KOPT-K1 (cell line): ENCODE results near the gene DCP2.

Source experiments
- H3K27ac ChIP-seq: fragments of 200-600 bp; sonication (generic); 2 replicates; pipeline ENCODE4 v1.5.1; 2016; ENCODE audit warnings: antibody characterized with exemption, mild to moderate bottlenecking, low read depth, low read length; ENCODE audit not compliant: poor library complexity, severe bottlenecking
- H3K36me3 ChIP-seq: fragments of 200-600 bp; sonication (generic); 2 replicates; pipeline ENCODE4 v1.5.1; 2017; ENCODE audit warnings: antibody characterized with exemption, mild to moderate bottlenecking, low read length, moderate library complexity; ENCODE audit not compliant: insufficient read depth
- H3K9me3 ChIP-seq: fragments of 200-600 bp; sonication (generic); 2 replicates; pipeline ENCODE4 v1.5.1; 2017; ENCODE audit warnings: antibody characterized with exemption, low read length, mild to moderate bottlenecking; ENCODE audit not compliant: insufficient read depth, poor library complexity, severe bottlenecking

Gene DCP2

GRCh38 chr5:112978836-112979235 is 2.2 kb downstream of the DCP2 start:
- H3K9me3 ChIP-seq, result no peaks in the 10 kb centered on the region
- peaks cover 32% of the 10 kb centered on the region for H3K36me3 ChIP-seq
- H3K27ac ChIP-seq, result no peak overlapping the region

- H3K27ac ChIP-seq, result no peak overlapping the region
- H3K36me3 ChIP-seq, result peaks cover 38% of the 10 kb centered on the region
- H3K9me3 ChIP-seq, result no peaks in the 10 kb centered on the region
Observed at GRCh38 chr5:112979723-112980122, 3.1 kb downstream of the DCP2 start.

- no peak overlapping the region for H3K27ac ChIP-seq
- H3K36me3 ChIP-seq, result peaks cover 62% of the 10 kb centered on the region
- no peaks in the 10 kb centered on the region for H3K9me3 ChIP-seq
Observed at GRCh38 chr5:112983363-112983762, 6.8 kb downstream of the DCP2 start.

- peaks cover 76% of the 10 kb centered on the region for H3K36me3 ChIP-seq
- no peak overlapping the region for H3K27ac ChIP-seq
- H3K9me3 ChIP-seq, result no peaks in the 10 kb centered on the region
Observed at GRCh38 chr5:112986224-112986623, 9.6 kb downstream of the DCP2 start.

GRCh38 chr5:112995764-112996618 is 19.4 kb downstream of the DCP2 start:
- H3K9me3 ChIP-seq, result no peaks in the 10 kb centered on the region
- peaks cover 93% of the 10 kb centered on the region for H3K36me3 ChIP-seq
- H3K27ac ChIP-seq, result no peak overlapping the region

- H3K36me3 ChIP-seq, result peaks cover 99% of the 10 kb centered on the region
- H3K9me3 ChIP-seq, result no peaks in the 10 kb centered on the region
- no peak overlapping the region for H3K27ac ChIP-seq
Observed at GRCh38 chr5:112996830-112997374, 20.3 kb downstream of the DCP2 start.

- no peak overlapping the region for H3K27ac ChIP-seq
- peaks cover 99% of the 10 kb centered on the region for H3K36me3 ChIP-seq
- no peaks in the 10 kb centered on the region for H3K9me3 ChIP-seq
Observed at GRCh38 chr5:112998296-112998695, 21.7 kb downstream of the DCP2 start.

- no peaks in the 10 kb centered on the region for H3K9me3 ChIP-seq
- no peak overlapping the region for H3K27ac ChIP-seq
- H3K36me3 ChIP-seq, result peaks cover 99% of the 10 kb centered on the region
Observed at GRCh38 chr5:113000466-113000865, 23.9 kb downstream of the DCP2 start.

GRCh38 chr5:113002423-113002822 is 25.8 kb downstream of the DCP2 start:
- H3K9me3 ChIP-seq, result no peaks in the 10 kb centered on the region
- peaks cover 92% of the 10 kb centered on the region for H3K36me3 ChIP-seq
- H3K27ac ChIP-seq, result no peak overlapping the region

- H3K27ac ChIP-seq, result no peak overlapping the region
- H3K36me3 ChIP-seq, result peaks cover 92% of the 10 kb centered on the region
- H3K9me3 ChIP-seq, result no peaks in the 10 kb centered on the region
Observed at GRCh38 chr5:113003763-113004162, 27.2 kb downstream of the DCP2 start.

GRCh38 chr5:113005454-113005853 is 28.9 kb downstream of the DCP2 start:
- Histone ChIP-seq H3K36me3 (peaks cover 93% of the 10 kb centered on the region), H3K27ac (no peak overlapping the region), H3K9me3 (no peaks in the 10 kb centered on the region)

- H3K9me3 ChIP-seq, result no peaks in the 10 kb centered on the region
- peak overlapping the region; percentile 39 for H3K27ac ChIP-seq
- H3K36me3 ChIP-seq, result peaks cover 57% of the 10 kb centered on the region
Observed at GRCh38 chr5:113017881-113018635, 41.5 kb downstream of the DCP2 start.

GRCh38 chr5:113020461-113021273 is 44.1 kb downstream of the DCP2 start:
- peak overlapping the region; percentile 82 for H3K27ac ChIP-seq
- H3K36me3 ChIP-seq, result peaks cover 40% of the 10 kb centered on the region
- H3K9me3 ChIP-seq, result no peaks in the 10 kb centered on the region

- H3K36me3 ChIP-seq, result peaks cover 43% of the 10 kb centered on the region
- peak overlapping the region; percentile 82 for H3K27ac ChIP-seq
Observed at GRCh38 chr5:113022661-113023060, 46.1 kb downstream of the DCP2 start.

More at GRCh38 chr5:113022661-113023060, 46.1 kb downstream of the DCP2 start:
- H3K9me3 ChIP-seq, result no peaks in the 10 kb centered on the region
